ENCODE data around the gene NIN. TPM values are rescaled to one million over a fixed set of nuclear protein-coding genes. Genes with fewer than 3 reads are reported as not detected.

NIN gene
- total RNA-seq, 6 experiments from 2014 or later, result 43.7 to 66.3 (median 57.4) TPM

DNA sequence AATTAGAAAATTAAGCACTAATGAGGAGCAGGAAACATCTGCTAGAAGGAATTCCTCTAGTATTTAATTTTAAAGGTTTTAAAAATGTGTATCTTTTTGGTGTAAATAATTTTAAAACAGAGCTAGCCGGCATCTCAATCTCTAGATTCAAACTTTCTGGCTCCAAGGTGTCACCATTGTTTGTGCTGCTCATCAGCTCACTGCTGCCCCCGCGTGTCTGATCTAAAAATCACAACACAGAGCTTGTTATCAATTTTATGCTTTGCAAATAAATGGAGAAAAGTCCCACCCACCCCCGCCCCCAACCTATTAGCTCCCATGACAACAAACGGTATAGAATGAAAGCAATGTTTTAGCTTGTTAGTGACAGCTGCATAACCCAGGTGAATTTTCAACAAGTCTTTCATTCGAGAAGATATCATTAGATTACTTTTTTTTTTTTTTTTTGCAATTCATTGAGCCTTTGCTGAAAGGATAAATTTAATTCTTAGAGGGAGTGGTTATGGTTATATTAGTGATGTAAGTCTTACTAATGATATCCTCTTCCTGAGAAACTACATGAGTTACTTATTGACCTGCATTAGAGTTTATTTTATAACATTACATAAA lies 29.6 kb upstream of the NIN start:
- TF ChIP-seq, protein P1, sequence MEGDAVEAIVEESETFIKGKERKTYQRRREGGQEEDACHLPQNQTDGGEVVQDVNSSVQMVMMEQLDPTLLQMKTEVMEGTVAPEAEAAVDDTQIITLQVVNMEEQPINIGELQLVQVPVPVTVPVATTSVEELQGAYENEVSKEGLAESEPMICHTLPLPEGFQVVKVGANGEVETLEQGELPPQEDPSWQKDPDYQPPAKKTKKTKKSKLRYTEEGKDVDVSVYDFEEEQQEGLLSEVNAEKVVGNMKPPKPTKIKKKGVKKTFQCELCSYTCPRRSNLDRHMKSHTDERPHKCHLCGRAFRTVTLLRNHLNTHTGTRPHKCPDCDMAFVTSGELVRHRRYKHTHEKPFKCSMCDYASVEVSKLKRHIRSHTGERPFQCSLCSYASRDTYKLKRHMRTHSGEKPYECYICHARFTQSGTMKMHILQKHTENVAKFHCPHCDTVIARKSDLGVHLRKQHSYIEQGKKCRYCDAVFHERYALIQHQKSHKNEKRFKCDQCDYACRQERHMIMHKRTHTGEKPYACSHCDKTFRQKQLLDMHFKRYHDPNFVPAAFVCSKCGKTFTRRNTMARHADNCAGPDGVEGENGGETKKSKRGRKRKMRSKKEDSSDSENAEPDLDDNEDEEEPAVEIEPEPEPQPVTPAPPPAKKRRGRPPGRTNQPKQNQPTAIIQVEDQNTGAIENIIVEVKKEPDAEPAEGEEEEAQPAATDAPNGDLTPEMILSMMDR (IDR thresholded peaks at IDR 0.05), result peak; percentile 94
- peak; percentile 75 for DNase-seq
- peak overlapping the region; percentile 92 for H3K4me3 Mint-ChIP-seq
- H3K27ac Mint-ChIP-seq, result peak overlapping the region; percentile 96
- H3K9me3 Mint-ChIP-seq, result no peaks in the 10 kb centered on the region
- peaks cover 38% of the 10 kb centered on the region for H3K4me1 Mint-ChIP-seq (ENCODE audit: low read depth)
- H3K27me3 Mint-ChIP-seq (ENCODE audit: insufficient read depth), result peaks cover 3% of the 10 kb centered on the region; the same call in 1 of the 2 replicates
- no peaks in the 10 kb centered on the region for H3K36me3 Mint-ChIP-seq (ENCODE audit: low read depth)

DNA sequence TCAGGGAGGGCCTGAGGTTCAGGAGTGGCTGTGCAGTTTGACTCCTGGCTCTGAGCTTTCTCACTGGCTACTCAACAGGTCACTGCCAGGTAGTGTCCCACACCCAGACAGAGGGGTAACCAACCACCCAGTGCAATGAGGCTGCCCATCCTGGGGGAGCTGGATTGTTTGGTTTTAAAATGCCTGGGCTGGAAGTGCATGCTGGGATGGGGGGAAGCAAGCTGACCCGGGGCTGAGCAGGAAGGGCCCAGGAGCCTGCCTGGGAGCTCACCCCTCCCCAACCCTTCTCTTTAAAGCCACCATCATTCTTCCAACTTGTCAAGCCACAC lies 28.3 kb upstream of the NIN start:
- no peaks in the 10 kb centered on the region for H3K9me3 Mint-ChIP-seq
- TF ChIP-seq, protein P1 (IDR thresholded peaks at IDR 0.05), result no peak
- H3K36me3 Mint-ChIP-seq (ENCODE audit: low read depth), result no peaks in the 10 kb centered on the region
- no peak for DNase-seq
- H3K27ac Mint-ChIP-seq, result peak overlapping the region; percentile 96
- peak overlapping the region; percentile 92 for H3K4me3 Mint-ChIP-seq
- peaks cover 33% of the 10 kb centered on the region for H3K4me1 Mint-ChIP-seq (ENCODE audit: low read depth)
- H3K27me3 Mint-ChIP-seq (ENCODE audit: insufficient read depth), result peaks cover 3% of the 10 kb centered on the region; the same call in 1 of the 2 replicates

DNA sequence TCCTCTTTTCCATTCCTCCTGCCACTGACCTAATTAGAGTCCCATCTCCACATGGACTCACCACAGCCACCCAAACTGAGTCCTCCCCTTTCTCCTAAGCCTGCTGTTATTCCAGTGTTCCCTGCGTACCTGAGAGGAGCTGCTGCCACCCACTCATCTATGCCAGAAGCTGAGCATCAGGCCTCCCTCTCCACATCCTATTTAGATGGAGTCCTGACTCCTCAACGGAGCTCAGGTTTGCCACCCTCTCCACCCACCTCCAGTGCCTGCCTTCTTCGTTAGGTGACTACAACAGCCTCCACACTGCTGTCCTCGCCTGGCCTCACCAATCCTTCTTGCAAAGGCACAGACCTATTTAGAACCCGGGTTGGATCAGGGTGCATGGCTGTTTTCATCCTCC lies 25.7 kb upstream of the NIN start:
- no peak overlapping the region; the same call in 1 of the 2 replicates for H3K27ac Mint-ChIP-seq
- no peak for DNase-seq
- no peaks in the 10 kb centered on the region for H3K36me3 Mint-ChIP-seq (ENCODE audit: low read depth)
- peaks cover 3% of the 10 kb centered on the region for H3K27me3 Mint-ChIP-seq (ENCODE audit: insufficient read depth)
- TF ChIP-seq, protein P1 (IDR thresholded peaks at IDR 0.05), result no peak
- no peaks in the 10 kb centered on the region for H3K9me3 Mint-ChIP-seq
- H3K4me3 Mint-ChIP-seq, result no peak overlapping the region
- H3K4me1 Mint-ChIP-seq (ENCODE audit: low read depth), result peaks cover 28% of the 10 kb centered on the region

DNA sequence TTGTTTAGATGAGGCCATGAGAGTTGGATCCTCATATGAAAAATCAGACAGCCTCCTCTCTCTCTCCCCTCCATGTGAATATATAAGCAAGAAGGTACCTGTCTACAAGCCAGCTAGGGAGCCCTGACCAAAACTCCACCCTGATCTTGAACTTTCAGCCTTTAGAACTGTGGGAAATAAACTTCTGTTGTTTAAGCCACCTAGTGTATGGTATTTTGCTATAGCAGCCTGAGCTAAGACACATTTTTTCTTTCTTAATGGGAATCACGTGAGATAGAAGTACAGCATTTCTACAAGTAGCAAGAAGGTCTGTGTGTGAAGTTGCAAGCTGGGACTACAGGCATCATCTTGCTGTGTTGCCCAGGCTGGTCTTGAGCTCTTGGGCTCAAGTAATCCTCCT lies 24.6 kb upstream of the NIN start:
- no peaks in the 10 kb centered on the region for H3K36me3 Mint-ChIP-seq (ENCODE audit: low read depth)
- TF ChIP-seq, protein P1 (IDR thresholded peaks at IDR 0.05), result peak; percentile 63
- DNase-seq, result peak; percentile 42

DNA sequence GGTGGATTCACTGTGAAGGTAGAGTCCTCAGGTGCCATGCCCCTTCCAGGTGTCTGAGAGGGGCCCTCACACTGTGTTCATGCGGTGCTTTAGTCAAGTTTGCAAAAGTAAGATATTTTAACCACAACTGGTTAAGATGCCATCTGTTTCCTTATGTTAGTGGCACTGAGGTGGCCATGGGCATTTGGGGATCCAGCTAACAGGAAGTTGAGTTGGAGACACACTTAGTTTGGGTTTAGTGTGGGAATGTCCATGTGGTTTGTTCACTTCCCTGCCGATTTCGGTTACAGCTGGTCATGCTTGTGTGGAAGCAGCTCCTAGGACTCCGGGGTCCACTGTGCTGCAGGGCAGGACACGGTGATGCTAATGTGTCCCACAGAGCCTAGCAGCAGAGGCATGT lies 23.6 kb upstream of the NIN start:
- Mint-ChIP-seq H3K4me1 (ENCODE audit: low read depth) (peaks cover 19% of the 10 kb centered on the region), H3K27ac (no peak overlapping the region), H3K9me3 (no peaks in the 10 kb centered on the region), H3K4me3 (no peak overlapping the region), H3K36me3 (ENCODE audit: low read depth) (no peaks in the 10 kb centered on the region), H3K27me3 (ENCODE audit: insufficient read depth) (peaks cover 2% of the 10 kb centered on the region)
- TF ChIP-seq, protein P1 (IDR thresholded peaks at IDR 0.05), result no peak
- DNase-seq, result no peak

More for the DNA sequence above, 24.6 kb upstream of the NIN start:
- Mint-ChIP-seq H3K9me3 (no peaks in the 10 kb centered on the region), H3K4me3 (no peak overlapping the region), H3K27me3 (ENCODE audit: insufficient read depth) (peaks cover 2% of the 10 kb centered on the region), H3K4me1 (ENCODE audit: low read depth) (peaks cover 26% of the 10 kb centered on the region), H3K27ac (no peak overlapping the region)
